ENCODE measurements around the gene ALS2. TPM values are rescaled to one million over a fixed set of nuclear protein-coding genes. Genes with fewer than 3 reads are reported as not detected.

Gene ALS2
- total RNA-seq, 1 donor from 2014 or later, result 20.8 TPM

Other genes with a start within 250 kb of the ALS2 start
- 2.0 TPM for gene TMEM237, start 137.4 kb downstream of the ALS2 start, total RNA-seq
- not detected for gene MPP4, start 82.3 kb downstream of the ALS2 start, total RNA-seq
- 0.13 TPM for gene CDK15, start 25.6 kb upstream of the ALS2 start, total RNA-seq